PC-3 (cell line): ENCODE results near the gene DBP. TPM values are rescaled to one million over a fixed set of nuclear protein-coding genes. Genes with fewer than 3 reads are reported as not detected.
A peak's percentile ranks its signal among the peaks of the same experiment; 100 is the strongest.

ENCODE experiments used
- ATAC-seq: fragments of 200-7000 bp; cut with Tn5 transposase; 2 replicates; pipeline ENCODE4 v1.9.1; 2020; ENCODE audit warnings: mild to moderate bottlenecking, moderate library complexity
- BruUV-seq: library from RNA; stranded (reverse); fragments of 400-500 nt; replicated peaks from 2 replicates; lab custom pipeline; 2021; lab: Mats Ljungman, UMichigan
- CTCF ChIA-PET: fragments of 300-600 bp; sonication (Branson Sonifier 250); formaldehyde crosslinking; loops from one replicate; lab custom pipeline; 2022; ENCODE audit warnings: antibody characterized with exemption; lab: Charles Lee
- POLR2A ChIA-PET: fragments of 300-600 bp; sonication (Branson Sonifier 250); formaldehyde crosslinking; loops from one replicate; lab custom pipeline; 2022; ENCODE audit warnings: antibody characterized with exemption; ENCODE audit not compliant: unreplicated experiment; lab: Charles Lee
- DNase-seq: peaks from one replicate; pipeline ENCODE4 v3.0.0-alpha.2; 2015
- H2AFZ ChIP-seq: fragments of 300-600 bp; sonication (generic); 2 replicates; pipeline ENCODE4 v1.6.0; 2016; ENCODE audit warnings: antibody characterized with exemption, low read length
- H3F3A ChIP-seq: fragments of 300-600 bp; sonication (generic); one replicate; pipeline ENCODE4 v1.6.0; 2017; ENCODE audit warnings: antibody characterized with exemption, low read length, control low read depth, mild to moderate bottlenecking; ENCODE audit not compliant: unreplicated experiment
- H3K27ac ChIP-seq: fragments of 300-600 bp; sonication (generic); 2 replicates; pipeline ENCODE4 v1.5.1; 2016; ENCODE audit warnings: mild to moderate bottlenecking, low read length
- H3K27me3 ChIP-seq: fragments of 300-600 bp; sonication (generic); 2 replicates; pipeline ENCODE4 v1.6.1; 2016; ENCODE audit warnings: low read length, mixed read lengths
- H3K36me3 ChIP-seq: fragments of 300-600 bp; sonication (generic); 2 replicates; pipeline ENCODE4 v1.6.1; 2016; ENCODE audit warnings: low read depth, mixed run types, low read length, mixed read lengths
- H3K4me1 ChIP-seq: fragments of 300-600 bp; sonication (generic); 2 replicates; pipeline ENCODE4 v1.5.1; 2016; ENCODE audit warnings: low read length; ENCODE audit not compliant: insufficient read depth
- H3K4me2 ChIP-seq: fragments of 300-600 bp; sonication (generic); 2 replicates; pipeline ENCODE4 v1.6.0; 2016; ENCODE audit warnings: low read length
- H3K4me3 ChIP-seq: fragments of 300-600 bp; sonication (generic); 2 replicates; pipeline ENCODE4 v1.5.1; 2016; ENCODE audit warnings: mild to moderate bottlenecking, low read length, mixed read lengths
- H3K79me2 ChIP-seq: fragments of 300-600 bp; sonication (generic); 2 replicates; pipeline ENCODE4 v1.6.1; 2017; ENCODE audit warnings: low read length, mixed read lengths
- H3K9ac ChIP-seq: fragments of 300-600 bp; sonication (generic); 2 replicates; pipeline ENCODE4 v1.6.0; 2016; ENCODE audit warnings: mild to moderate bottlenecking, low read length
- H3K9me2 ChIP-seq: fragments of 300-600 bp; sonication (generic); replicated peaks from 2 replicates; pipeline ENCODE4 v1.6.1; 2016; ENCODE audit warnings: mixed run types, low read length, mixed read lengths
- H3K9me3 ChIP-seq: fragments of 300-600 bp; sonication (generic); 2 replicates; pipeline ENCODE4 v1.6.1; 2016; ENCODE audit warnings: low read length, mixed read lengths
- H4K20me1 ChIP-seq: fragments of 300-600 bp; sonication (generic); 2 replicates; pipeline ENCODE4 v1.6.1; 2016; ENCODE audit warnings: low read length, mixed read lengths
- CTCF ChIP-seq: fragments of 300-600 bp; sonication (generic); conservative IDR thresholded peaks from 2 replicates; pipeline ENCODE4 v1.5.1; 2017; ENCODE audit warnings: antibody characterized with exemption, low read depth, mild to moderate bottlenecking, low read length
- EZH2 ChIP-seq: fragments of 300-600 bp; sonication (generic); IDR thresholded peaks from one replicate; pipeline ENCODE4 v1.6.1; 2017; ENCODE audit warnings: antibody characterized with exemption, mild to moderate bottlenecking, low read length; ENCODE audit not compliant: unreplicated experiment
- EZH2phosphoT487 ChIP-seq: fragments of 300-600 bp; sonication (generic); IDR thresholded peaks from 2 replicates; pipeline ENCODE4 v1.6.1; 2018; ENCODE audit warnings: mild to moderate bottlenecking, antibody characterized with exemption, low read length, borderline replicate concordance
- intact Hi-C: fragments of 100-400 bp; cut with micrococcal nuclease; formaldehyde crosslinking; loops from 2 replicates; pipeline ENCODE4 v1.9.0; 2023
- total RNA-seq: library from RNA; depleted of rRNA; stranded (reverse); fragments of >200 nt; gene quantifications from 2 replicates; pipeline ENCODE4 v1.2.3, GENCODE V29; 2014

DBP gene
- total RNA-seq, 1 experiment from 2014 or later = 12.2 TPM

- CTCF ChIA-PET = no interaction called here
Observed at GRCh38 chr19:48595171-48595570, 42.0 kb downstream of the DBP start.

DNA sequence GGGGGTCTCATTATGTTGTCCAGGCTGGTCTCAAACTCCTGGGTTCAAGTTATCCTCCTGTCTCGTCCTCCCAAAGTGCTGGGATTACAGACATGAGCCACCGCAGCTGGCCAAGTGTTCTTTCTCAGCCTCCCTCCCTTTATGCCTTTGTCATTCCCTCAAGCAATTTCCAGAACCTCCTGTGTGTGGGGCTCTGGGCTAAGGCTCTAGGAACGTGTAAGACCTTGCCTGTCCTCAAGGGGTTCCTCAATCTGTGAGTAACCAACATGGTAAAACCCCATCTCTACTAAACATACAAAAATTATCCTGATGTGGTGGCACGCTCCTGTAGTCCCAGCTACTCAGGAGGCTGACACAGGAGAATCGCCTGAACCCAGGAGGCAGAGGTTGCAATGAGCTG lies 46.2 kb downstream of the DBP start:
- H3K4me3 ChIP-seq = no peak overlapping the region
- no peaks in the 10 kb centered on the region for H3K36me3 ChIP-seq
- H3K9me2 ChIP-seq = no peaks in the 10 kb centered on the region
- TF ChIP-seq EZH2 = no peak
- peak; percentile 23; the same call in 1 of the 2 replicates for TF ChIP-seq CTCF
- BruUV-seq = no TSS peak
- no peak for ATAC-seq
- H3K9me3 ChIP-seq = no peaks in the 10 kb centered on the region
- no peaks in the 10 kb centered on the region for H3F3A ChIP-seq
- no peak overlapping the region for H3K4me2 ChIP-seq
- ChIA-PET CTCF (interaction anchor here (0.6 kb wide), 1 partner anchor 99 kb away, joined by 4 read pairs; no protein-coding TSS in a partner anchor), POLR2A (no interaction called here)
- H3K27me3 ChIP-seq = no peaks in the 10 kb centered on the region
- no peak overlapping the region for H3K27ac ChIP-seq
- DNase-seq = peak; percentile 20
- H3K9ac ChIP-seq = no peak overlapping the region
- H3K79me2 ChIP-seq = no peaks in the 10 kb centered on the region
- H3K4me1 ChIP-seq = peaks cover 4% of the 10 kb centered on the region; the same call in 1 of the 2 replicates
- intact Hi-C loops = no loop called here
- H2AFZ ChIP-seq = no peak overlapping the region
- H4K20me1 ChIP-seq = no peaks in the 10 kb centered on the region

More at GRCh38 chr19:48595171-48595570, 42.0 kb downstream of the DBP start:
- TF ChIP-seq EZH2 = no peak
- Histone ChIP-seq H3K4me1 (no peaks in the 10 kb centered on the region), H3K27me3 (no peaks in the 10 kb centered on the region), H3K36me3 (no peaks in the 10 kb centered on the region), H3K9ac (no peak overlapping the region), H3K9me3 (no peaks in the 10 kb centered on the region), H3K9me2 (no peaks in the 10 kb centered on the region), H4K20me1 (no peaks in the 10 kb centered on the region), H3K27ac (no peak overlapping the region), H3F3A (no peaks in the 10 kb centered on the region), H3K4me2 (no peak overlapping the region), H3K79me2 (no peaks in the 10 kb centered on the region), H3K4me3 (no peak overlapping the region), H2AFZ (no peak overlapping the region)
- ATAC-seq = no peak
- intact Hi-C loops = no loop called here
- DNase-seq = no peak
- no TSS peak for BruUV-seq
- POLR2A ChIA-PET = no interaction called here

GRCh38 chr19:48588670-48589401 lies 48.3 kb downstream of the DBP start:
- BruUV-seq = no TSS peak
- intact Hi-C loops = no loop called here
- peak overlapping the region; percentile 32 for H3K27ac ChIP-seq
- TF ChIP-seq CTCF (peak; percentile 81), EZH2phosphoT487 (no peak)
- no peak overlapping the region for H3K4me3 ChIP-seq
- H3K9me2 ChIP-seq = no peaks in the 10 kb centered on the region
- ChIA-PET POLR2A (interaction anchor here (0.5 to 0.6 kb wide), 2 partner anchors 11 to 83 kb away, joined by 3 to 6 read pairs; no protein-coding TSS in a partner anchor), CTCF (interaction anchor here (0.6 to 1.5 kb wide), 4 partner anchors 79 to 101 kb away, joined by 4 to 7 read pairs (median 5); no protein-coding TSS in a partner anchor)
- H3F3A ChIP-seq = no peaks in the 10 kb centered on the region
- H3K79me2 ChIP-seq = no peaks in the 10 kb centered on the region
- H4K20me1 ChIP-seq = no peaks in the 10 kb centered on the region
- DNase-seq = peak; percentile 94
- H3K36me3 ChIP-seq = no peaks in the 10 kb centered on the region
- no peak overlapping the region for H3K9ac ChIP-seq
- H3K4me2 ChIP-seq = peak overlapping the region; percentile 54
- H3K27me3 ChIP-seq = no peaks in the 10 kb centered on the region
- peak; percentile 85 for ATAC-seq
- no peaks in the 10 kb centered on the region for H3K9me3 ChIP-seq
- H2AFZ ChIP-seq = peak overlapping the region; percentile 75
- H3K4me1 ChIP-seq = peaks cover 8% of the 10 kb centered on the region; the same call in 1 of the 2 replicates
